DMS153 treated with DMSO at 0.1 percent for 48 hours (cell line): ENCODE data around the gene PSMB8.

ENCODE experiments used
- DNase-seq: peaks from one replicate; lab custom pipeline; 2025; ENCODE audit not compliant: unreplicated experiment; lab: John Stamatoyannopoulos, UW

PSMB8 gene

GRCh38 chr6:32799740-32800139 lies 44.1 kb downstream of the PSMB8 start:
- DNase-seq: no peak

GRCh38 chr6:32799168-32799567 lies 44.7 kb downstream of the PSMB8 start:
- DNase-seq: no peak

GRCh38 chr6:32796848-32797776 lies 46.7 kb downstream of the PSMB8 start:
- DNase-seq: peak; percentile 2

GRCh38 chr6:32794510-32794909 lies 49.3 kb downstream of the PSMB8 start:
- no peak for DNase-seq

GRCh38 chr6:32792901-32793435 lies 50.9 kb downstream of the PSMB8 start:
- DNase-seq: no peak
